Osteocyte (in vitro differentiated cells): ENCODE measurements around the gene LRRK2. TPM values are rescaled to one million over a fixed set of nuclear protein-coding genes. Genes with fewer than 3 reads are reported as not detected.

ENCODE experiments used
- DNase-seq: peaks from one replicate; pipeline ENCODE4 v3.0.0; 2021; ENCODE audit warnings: mixed read lengths; ENCODE audit not compliant: unreplicated experiment; ENCODE audit errors: extremely low spot score
- H3K27ac Mint-ChIP-seq: one replicate; pipeline ENCODE4 v1.8.0; 2021; ENCODE audit warnings: mild to moderate bottlenecking, mixed read lengths; ENCODE audit not compliant: unreplicated experiment
- H3K27me3 Mint-ChIP-seq: one replicate; pipeline ENCODE4 v1.8.0; 2021; ENCODE audit warnings: mixed read lengths; ENCODE audit not compliant: unreplicated experiment
- H3K36me3 Mint-ChIP-seq: one replicate; pipeline ENCODE4 v1.8.0; 2021; ENCODE audit warnings: mixed read lengths; ENCODE audit not compliant: unreplicated experiment
- H3K4me1 Mint-ChIP-seq: one replicate; pipeline ENCODE4 v1.8.0; 2021; ENCODE audit warnings: mixed read lengths; ENCODE audit not compliant: unreplicated experiment
- H3K4me3 Mint-ChIP-seq: one replicate; pipeline ENCODE4 v1.8.0; 2021; ENCODE audit warnings: mild to moderate bottlenecking, moderate library complexity, mixed read lengths; ENCODE audit not compliant: unreplicated experiment
- H3K9me3 Mint-ChIP-seq: one replicate; pipeline ENCODE4 v1.8.0; 2021; ENCODE audit warnings: mixed read lengths; ENCODE audit not compliant: unreplicated experiment
- long read RNA-seq: library from polyadenylated mRNA; unstranded; transcript quantifications from one replicate; pipeline ENCODE4 v2.0.0, GENCODE V29; 2021
- total RNA-seq: library from RNA; stranded (reverse); gene quantifications from 2 replicates; pipeline ENCODE4 v1.2.1, GENCODE V29; 2021
- TF ChIP-seq, protein P1 (sequence below): fragments of 200-600 bp; sonication (generic); IDR thresholded peaks from 2 replicates; pipeline ENCODE4 v1.5.0; 2021; ENCODE audit warnings: antibody characterized with exemption, mild to moderate bottlenecking, moderate library complexity

Gene LRRK2
- not detected in 2 replicates for total RNA-seq
- long read RNA-seq, result 0 reads

DNA sequence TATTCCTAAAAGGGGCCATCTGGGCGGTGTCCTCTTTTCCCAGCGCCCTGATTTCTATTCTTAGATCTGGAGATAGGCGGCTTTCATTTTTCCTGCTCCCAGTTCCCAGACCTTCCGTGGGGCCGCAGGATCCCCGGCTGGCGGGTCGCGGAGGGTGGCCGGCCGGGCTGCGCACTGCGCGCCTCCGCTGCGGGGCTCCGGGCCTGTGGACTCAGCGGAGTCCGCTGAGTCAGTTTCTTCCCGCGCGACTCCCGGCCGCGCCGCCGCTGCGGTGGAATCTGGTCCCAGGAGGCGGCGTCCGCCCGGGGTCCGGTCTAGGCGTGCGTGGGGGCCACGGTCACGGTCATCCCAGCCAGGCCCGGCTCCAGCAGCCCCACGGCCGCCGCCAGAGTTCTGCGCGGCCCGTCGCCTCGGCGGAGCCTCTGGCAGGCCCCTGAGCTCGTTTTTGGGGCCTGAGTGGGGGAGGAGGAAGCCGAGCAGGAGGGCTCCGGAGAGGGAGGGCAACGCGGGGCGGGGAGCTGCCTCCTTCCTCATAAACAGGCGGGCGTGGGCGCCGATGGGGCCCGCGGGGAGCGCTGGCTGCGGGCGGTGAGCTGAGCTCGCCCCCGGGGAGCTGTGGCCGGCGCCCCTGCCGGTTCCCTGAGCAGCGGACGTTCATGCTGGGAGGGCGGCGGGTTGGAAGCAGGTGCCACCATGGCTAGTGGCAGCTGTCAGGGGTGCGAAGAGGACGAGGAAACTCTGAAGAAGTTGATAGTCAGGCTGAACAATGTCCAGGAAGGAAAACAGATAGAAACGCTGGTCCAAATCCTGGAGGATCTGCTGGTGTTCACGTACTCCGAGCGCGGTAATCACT, at the start of gene LRRK2:
Gene LRRK2, plus strand, starts transcription at position 559 of the 853 bp plus-strand sequence. Its CDS starts 135 bp downstream, at position 694.
- no peak within 1 kb of the TSS for H3K27ac Mint-ChIP-seq
- DNase-seq, result peak; percentile 83
- TF ChIP-seq, protein P1, sequence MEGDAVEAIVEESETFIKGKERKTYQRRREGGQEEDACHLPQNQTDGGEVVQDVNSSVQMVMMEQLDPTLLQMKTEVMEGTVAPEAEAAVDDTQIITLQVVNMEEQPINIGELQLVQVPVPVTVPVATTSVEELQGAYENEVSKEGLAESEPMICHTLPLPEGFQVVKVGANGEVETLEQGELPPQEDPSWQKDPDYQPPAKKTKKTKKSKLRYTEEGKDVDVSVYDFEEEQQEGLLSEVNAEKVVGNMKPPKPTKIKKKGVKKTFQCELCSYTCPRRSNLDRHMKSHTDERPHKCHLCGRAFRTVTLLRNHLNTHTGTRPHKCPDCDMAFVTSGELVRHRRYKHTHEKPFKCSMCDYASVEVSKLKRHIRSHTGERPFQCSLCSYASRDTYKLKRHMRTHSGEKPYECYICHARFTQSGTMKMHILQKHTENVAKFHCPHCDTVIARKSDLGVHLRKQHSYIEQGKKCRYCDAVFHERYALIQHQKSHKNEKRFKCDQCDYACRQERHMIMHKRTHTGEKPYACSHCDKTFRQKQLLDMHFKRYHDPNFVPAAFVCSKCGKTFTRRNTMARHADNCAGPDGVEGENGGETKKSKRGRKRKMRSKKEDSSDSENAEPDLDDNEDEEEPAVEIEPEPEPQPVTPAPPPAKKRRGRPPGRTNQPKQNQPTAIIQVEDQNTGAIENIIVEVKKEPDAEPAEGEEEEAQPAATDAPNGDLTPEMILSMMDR, result no peak

DNA sequence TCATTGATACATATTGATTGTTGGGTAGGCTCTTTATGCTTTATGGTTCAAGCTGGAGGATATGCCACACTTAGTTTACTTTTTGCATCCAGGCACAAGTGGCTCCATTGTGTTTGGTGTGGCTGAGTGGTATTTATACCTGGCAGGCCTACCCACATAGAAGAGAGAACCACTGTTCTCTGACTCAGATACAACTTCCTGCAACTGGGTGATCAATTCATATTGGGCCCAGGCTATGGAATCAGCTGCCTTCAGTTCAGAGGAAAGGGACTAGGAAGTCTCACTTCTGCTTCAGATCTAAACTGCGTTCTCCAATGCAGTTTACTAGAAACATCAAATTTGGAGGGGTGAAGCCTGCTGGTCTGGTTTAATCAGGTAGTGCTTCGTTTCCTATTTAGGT, 49.8 kb upstream of the LRRK2 start:
- no peak for DNase-seq
- Mint-ChIP-seq H3K4me3 (no peak overlapping the region), H3K27me3 (no peaks in the 10 kb centered on the region), H3K4me1 (no peaks in the 10 kb centered on the region), H3K9me3 (no peaks in the 10 kb centered on the region), H3K36me3 (no peaks in the 10 kb centered on the region), H3K27ac (no peak overlapping the region)
- TF ChIP-seq, protein P1, result no peak

More for the DNA sequence above, at the start of gene LRRK2:
- Mint-ChIP-seq H3K4me3 (peak within 1 kb of the TSS; percentile 61), H3K4me1 (peaks cover 8% of the 10 kb centered on the region), H3K9me3 (no peaks in the 10 kb centered on the region), H3K27me3 (peaks cover 49% of the 10 kb centered on the region), H3K36me3 (no peaks in the 10 kb centered on the region)

DNA sequence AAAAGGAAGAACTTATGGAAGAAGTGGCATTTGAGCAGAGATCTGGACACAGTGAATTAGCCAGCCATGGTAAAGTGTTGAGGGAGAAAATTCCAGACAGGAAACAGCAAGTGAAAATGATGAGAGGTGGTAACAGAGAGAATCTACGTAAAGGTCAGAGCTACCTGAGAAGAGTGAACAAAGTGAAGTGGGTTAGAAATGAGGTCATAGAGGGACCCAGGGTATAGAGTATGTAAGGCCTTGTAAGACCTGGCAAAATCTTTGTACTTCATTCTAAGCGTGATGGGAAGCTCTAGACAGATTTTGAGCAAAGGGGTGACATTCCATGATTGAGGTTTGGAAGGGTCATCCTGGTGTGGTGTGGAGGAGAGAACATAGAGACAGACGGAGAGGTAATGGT, 49.3 kb upstream of the LRRK2 start:
- H3K9me3 Mint-ChIP-seq, result no peaks in the 10 kb centered on the region
- H3K27me3 Mint-ChIP-seq, result no peaks in the 10 kb centered on the region
- H3K27ac Mint-ChIP-seq, result no peak overlapping the region
- H3K36me3 Mint-ChIP-seq, result no peaks in the 10 kb centered on the region
- no peak for DNase-seq
- TF ChIP-seq, protein P1, result no peak
- H3K4me1 Mint-ChIP-seq, result no peaks in the 10 kb centered on the region
- H3K4me3 Mint-ChIP-seq, result no peak overlapping the region

DNA sequence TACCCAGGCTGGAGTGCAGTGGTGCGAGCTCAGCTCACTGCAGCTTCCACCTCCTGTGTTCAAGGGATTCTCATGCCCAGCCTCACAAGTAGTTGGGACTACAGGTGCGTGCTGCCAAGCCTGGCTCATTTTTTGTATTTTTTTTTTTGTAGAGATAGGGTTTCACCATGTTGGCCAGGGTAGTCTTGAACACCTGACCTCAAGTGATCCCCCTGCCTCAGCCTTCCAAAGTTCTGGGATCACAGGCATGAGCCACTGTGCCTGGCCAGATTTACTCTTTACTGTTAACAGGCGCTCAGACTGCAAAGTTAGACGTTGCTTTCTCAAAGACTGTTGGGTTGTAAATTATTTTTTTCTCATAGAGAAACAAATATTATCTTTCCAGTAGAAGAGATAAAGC, 46.1 kb upstream of the LRRK2 start:
- DNase-seq, result no peak
- Mint-ChIP-seq H3K36me3 (no peaks in the 10 kb centered on the region), H3K27me3 (no peaks in the 10 kb centered on the region), H3K4me3 (no peak overlapping the region), H3K9me3 (no peaks in the 10 kb centered on the region), H3K27ac (no peak overlapping the region), H3K4me1 (no peaks in the 10 kb centered on the region)
- TF ChIP-seq, protein P1, result no peak

DNA sequence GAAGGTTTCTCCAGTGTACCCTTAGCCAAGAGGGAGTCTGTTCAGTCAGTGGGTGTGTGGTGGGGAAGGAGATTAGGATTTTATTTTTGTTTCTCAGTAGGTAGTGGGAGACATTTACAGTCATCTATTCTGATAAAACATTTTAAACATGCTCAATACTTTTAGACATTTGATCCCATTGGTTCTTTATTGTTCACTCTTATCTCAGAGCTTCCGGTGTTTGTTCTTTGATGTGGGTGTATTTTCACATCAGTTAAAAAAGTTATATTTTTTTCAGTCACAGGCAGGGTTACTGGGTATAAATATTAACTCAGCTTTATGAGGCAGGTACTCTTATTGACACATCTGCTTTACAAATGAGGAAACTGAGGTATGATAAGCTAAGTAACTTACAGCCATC, 43.3 kb upstream of the LRRK2 start:
- TF ChIP-seq, protein P1, result no peak
- Mint-ChIP-seq H3K4me3 (no peak overlapping the region), H3K9me3 (no peaks in the 10 kb centered on the region), H3K36me3 (no peaks in the 10 kb centered on the region), H3K27me3 (no peaks in the 10 kb centered on the region), H3K4me1 (no peaks in the 10 kb centered on the region), H3K27ac (no peak overlapping the region)
- no peak for DNase-seq
